K562 (cell line): ENCODE data around the gene KCP. TPM values are rescaled to one million over a fixed set of nuclear protein-coding genes. Genes with fewer than 3 reads are reported as not detected.

Experiments
- ATAC-seq: fragments of 200-7000 bp; cut with Tn5 transposase; 3 replicates; pipeline ENCODE4 v1.9.1; 2020; ENCODE audit warnings: moderate library complexity
- BruUV-seq: library from RNA; stranded (reverse); fragments of 400-500 nt; replicated peaks from 2 replicates; lab custom pipeline; 2021; lab: Mats Ljungman, UMichigan
- CTCF ChIA-PET: fragments of 300-600 bp; formaldehyde crosslinking; extraction: SDS; loops from one replicate; lab custom pipeline; 2021; ENCODE audit warnings: low intra/inter-chr PET ratio; lab: Yijun Ruan, JAX
- POLR2A ChIA-PET: fragments of 300-600, 350-650 bp; sonication (Branson Sonifier 250); formaldehyde crosslinking; extraction: SDS; loops from one replicate; lab custom pipeline; 2021; ENCODE audit warnings: antibody characterized with exemption, inconsistent platforms; lab: Yijun Ruan, JAX
- DNase-seq, 4 experiments: peaks; one replicate each; pipeline versions ENCODE4 v3.0.0 to v3.0.0-alpha.2; 2011 to 2018; ENCODE audit warnings: low spot score in 3 of 4, mixed read lengths in 3 of 4; ENCODE audit errors: extremely low read depth in 1 of 4
- FAIRE-seq: peaks from 2 replicates; lab custom pipeline; 2011; peaks lifted over from hg19 to GRCh38; lab: Jason Lieb, UNC
- H2AFZ ChIP-seq: 2 replicates; pipeline ENCODE4 v1.6.0; 2011; ENCODE audit warnings: low read depth, low read length, control low read depth, inconsistent platforms
- H3K27ac ChIP-seq: fragments of 200-600 bp; 3 replicates; pipeline ENCODE4 v1.8.0; 2011; ENCODE audit warnings: low read depth, mild to moderate bottlenecking, control low read depth, inconsistent platforms, low read length, moderate library complexity, mixed read lengths; ENCODE audit errors: extremely low read depth
- H3K27me3 ChIP-seq, 2 experiments: fragments of 300-600 bp in 1 of 2; 2 replicates in 1 of 2; 3 replicates in 1 of 2; pipeline versions ENCODE4 v1.6.0 to v1.8.0; 2011; ENCODE audit warnings: inconsistent platforms in 2 of 2, low read length in 2 of 2, mild to moderate bottlenecking in 1 of 2, mixed read lengths in 1 of 2, moderate library complexity in 1 of 2; ENCODE audit not compliant: control insufficient read depth in 2 of 2, insufficient read depth in 2 of 2
- H3K36me3 ChIP-seq: fragments of 300-600 bp; 3 replicates; pipeline ENCODE4 v1.8.0; 2011; ENCODE audit warnings: mild to moderate bottlenecking, low read length, inconsistent platforms; ENCODE audit not compliant: control insufficient read depth, insufficient read depth
- H3K4me1 ChIP-seq, 2 experiments: fragments of 200-600 bp in 1 of 2; replicated peaks in 1 of 2; 2 replicates in 1 of 2; 3 replicates in 1 of 2; pipeline versions ENCODE4 v1.5.1 to v1.8.0; 2011; ENCODE audit warnings: inconsistent platforms in 2 of 2, low read length in 2 of 2, mild to moderate bottlenecking in 1 of 2, mixed read lengths in 1 of 2, moderate library complexity in 1 of 2; ENCODE audit not compliant: control insufficient read depth in 2 of 2, insufficient read depth in 2 of 2
- H3K4me2 ChIP-seq: 2 replicates; pipeline ENCODE4 v1.6.1; 2011; ENCODE audit warnings: low read length, control low read depth, inconsistent platforms, mixed read lengths; ENCODE audit not compliant: insufficient read depth
- H3K4me3 ChIP-seq: fragments of 200-600 bp; sonication (generic), shearing (Covaris generic); 2 replicates; pipeline ENCODE4 v1.5.1; 2016; ENCODE audit warnings: control low read depth, inconsistent platforms
- H3K79me2 ChIP-seq: fragments of 200-600 bp; 3 replicates; pipeline ENCODE4 v1.8.0; 2011; ENCODE audit warnings: low read length, inconsistent platforms; ENCODE audit not compliant: control insufficient read depth, insufficient read depth
- H3K9ac ChIP-seq, 2 experiments: 2 replicates each; pipeline versions ENCODE4 v1.6.0 to v1.6.1; 2011; ENCODE audit warnings: low read depth in 2 of 2, low read length in 2 of 2, control low read depth in 1 of 2, inconsistent platforms in 1 of 2, mild to moderate bottlenecking in 1 of 2, mixed read lengths in 1 of 2; ENCODE audit not compliant: insufficient read depth in 1 of 2
- H3K9me1 ChIP-seq: one replicate; pipeline ENCODE4 v1.6.0; 2011; ENCODE audit warnings: inconsistent platforms, mild to moderate bottlenecking, low read length, moderate library complexity; ENCODE audit not compliant: control insufficient read depth, insufficient read depth
- H3K9me3 ChIP-seq: replicated peaks from 2 replicates; pipeline ENCODE4 v1.5.1; 2011; ENCODE audit warnings: low read depth, low read length, inconsistent platforms; ENCODE audit not compliant: control insufficient read depth, insufficient read depth
- H4K20me1 ChIP-seq: replicated peaks from 2 replicates; pipeline ENCODE4 v1.6.1; 2011; ENCODE audit warnings: low read length, inconsistent platforms, mixed read lengths; ENCODE audit not compliant: control insufficient read depth, insufficient read depth
- POLR2G ChIP-seq: fragments of 200-400 bp; formaldehyde crosslinking; IDR thresholded peaks from 2 replicates; pipeline ENCODE4 v1.6.1; 2017; ENCODE audit warnings: low read depth, mild to moderate bottlenecking, antibody characterized with exemption, low read length, moderate library complexity
- RBFOX2 ChIP-seq: fragments of 200-400 bp; formaldehyde crosslinking; IDR thresholded peaks from 2 replicates; pipeline ENCODE4 v1.6.1; 2017; ENCODE audit warnings: low read depth, mild to moderate bottlenecking, low read length, moderate library complexity
- SNAPC5 ChIP-seq: fragments of 250-450 bp; sonication (Bioruptor Pico); IDR thresholded peaks from 2 replicates; pipeline ENCODE4 v1.8.0; 2021; ENCODE audit warnings: moderate library complexity, mild to moderate bottlenecking, inconsistent platforms
- TOE1 ChIP-seq, 2 experiments: fragments of 450-650 bp in 1 of 2; sonication (generic) in 1 of 2; formaldehyde crosslinking in 1 of 2; IDR thresholded peaks; 2 replicates each; pipeline versions ENCODE4 v1.7.1 to v1.8.0; 2016 to 2022; ENCODE audit warnings: borderline replicate concordance in 2 of 2, mild to moderate bottlenecking in 2 of 2, antibody characterized with exemption in 1 of 2, inconsistent platforms in 1 of 2, low read depth in 1 of 2, missing genetic modification reagents in 1 of 2, moderate library complexity in 1 of 2
- ZBTB7A ChIP-seq: IDR thresholded peaks from 2 replicates; pipeline ENCODE4 v1.6.1; 2011; ENCODE audit warnings: low read depth, mild to moderate bottlenecking, low read length, moderate library complexity, borderline replicate concordance; ENCODE audit not compliant: control insufficient read depth
- WGBS: fragments of 100-300 bp; shearing (Covaris generic); methylation state at CpG from one replicate; pipeline ENCODE4 v1.1.6; 2016; ENCODE audit warnings: low coverage, mixed read lengths; ENCODE audit not compliant: insufficient coverage; ENCODE audit errors: missing lambda C conversion rate; 5-methylcytosine and 5-hydroxymethylcytosine counted together
- in situ Hi-C: fragments of 300-500 bp; cut with MboI; formaldehyde crosslinking; loops from 4 replicates; pipeline ENCODE4 v1.15.0; 2018; ENCODE audit warnings: inconsistent platforms, mixed read lengths
- intact Hi-C: fragments of 100-400 bp; cut with micrococcal nuclease; formaldehyde crosslinking; loops from 2 replicates; pipeline ENCODE4 v1.14.2; 2022
- polyA plus RNA-seq, 8 experiments: library from polyadenylated mRNA; depleted of rRNA in 4 of 8; stranded (reverse) in 5 of 8; unstranded in 3 of 8; fragments of >200 nt; fragmentation: Nextera tagmentation in 2 of 8; fragmentation: Illumina TruSeq in 1 of 8; extraction: Ambion mirVana in 2 of 8; extraction: Trizol in 1 of 8; gene quantifications; 2 replicates each; pipeline versions ENCODE4 v1.2.1 to v1.2.3, GENCODE V29; 2011 to 2014; ENCODE audit warnings: inconsistent platforms in 1 of 8, missing spikeins in 1 of 8
- total RNA-seq, 7 experiments: library from RNA; depleted of rRNA in 6 of 7; stranded (reverse); fragments of >200 nt in 6 of 7; fragmentation: Illumina TruSeq in 2 of 7; extraction: Trizol in 2 of 7; gene quantifications; 2 replicates each; pipeline versions ENCODE4 v1.2.1 to v1.2.3, GENCODE V29; 2011 to 2021; ENCODE audit warnings: low replicate concordance in 1 of 7
- TF ChIP-seq, protein P1 (sequence below): sonication (generic); formaldehyde crosslinking; IDR thresholded peaks from 2 replicates; pipeline ENCODE4 v1.8.0; 2022; ENCODE audit warnings: mild to moderate bottlenecking, missing genetic modification reagents

The KCP gene
- total and polyA plus RNA-seq, 9 of the 15 experiments (the other 6 are each of a cell fraction or from before 2014, with no cell fraction given), result 0.06 to 0.17 (median 0.12) TPM; not detected in 3

DNA sequence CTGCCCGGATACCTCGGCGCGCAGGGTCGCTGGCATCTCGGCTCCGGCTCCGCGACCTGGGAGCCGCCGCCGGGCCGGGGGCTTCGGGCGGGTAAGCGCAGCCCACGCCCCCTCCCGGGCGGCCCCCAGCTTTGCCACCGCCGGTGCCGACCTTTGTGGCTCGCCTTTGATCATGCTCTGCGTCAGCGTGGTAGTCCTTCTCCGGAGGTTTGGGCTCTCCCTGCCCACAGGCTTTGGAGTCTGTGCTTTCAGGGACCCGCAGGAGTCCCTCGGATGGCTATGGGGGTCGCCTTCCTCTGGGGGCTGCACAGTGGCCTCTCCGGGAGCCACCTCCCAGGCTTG lies 40.6 kb downstream of the KCP start:
- peaks cover 35% of the 10 kb centered on the region for H3K36me3 ChIP-seq
- DNase-seq (no peak), FAIRE-seq (no peak), ATAC-seq (no peak)
- in situ Hi-C loops, result no loop called here
- peaks cover 17% of the 10 kb centered on the region for H3K79me2 ChIP-seq
- POLR2A ChIA-PET, result interaction anchor here (0.6 kb wide), 1 partner anchor 95 kb away, joined by 3 read pairs; no protein-coding TSS in a partner anchor
- H3K27ac ChIP-seq, result no peak overlapping the region
- BruUV-seq, result no TSS peak
- H2AFZ ChIP-seq, result no peak overlapping the region
- no peak overlapping the region for H3K4me2 ChIP-seq
- CTCF ChIA-PET, result no interaction called here
- H3K9me3 ChIP-seq, result no peaks in the 10 kb centered on the region
- H3K4me3 ChIP-seq, result no peak overlapping the region
- peaks cover 0 to 38% of the 10 kb centered on the region in 2 experiments; a peak in 3 of 5 replicates for H3K4me1 ChIP-seq
- WGBS, result 89% methylated on average over 14 of the region's 30 CpGs
- no peak overlapping the region for H3K9ac ChIP-seq
- H3K27me3 ChIP-seq, result no peaks in the 10 kb centered on the region
- H4K20me1 ChIP-seq, result no peaks in the 10 kb centered on the region; the same call in 1 of the 2 replicates
- TF ChIP-seq, protein P1, sequence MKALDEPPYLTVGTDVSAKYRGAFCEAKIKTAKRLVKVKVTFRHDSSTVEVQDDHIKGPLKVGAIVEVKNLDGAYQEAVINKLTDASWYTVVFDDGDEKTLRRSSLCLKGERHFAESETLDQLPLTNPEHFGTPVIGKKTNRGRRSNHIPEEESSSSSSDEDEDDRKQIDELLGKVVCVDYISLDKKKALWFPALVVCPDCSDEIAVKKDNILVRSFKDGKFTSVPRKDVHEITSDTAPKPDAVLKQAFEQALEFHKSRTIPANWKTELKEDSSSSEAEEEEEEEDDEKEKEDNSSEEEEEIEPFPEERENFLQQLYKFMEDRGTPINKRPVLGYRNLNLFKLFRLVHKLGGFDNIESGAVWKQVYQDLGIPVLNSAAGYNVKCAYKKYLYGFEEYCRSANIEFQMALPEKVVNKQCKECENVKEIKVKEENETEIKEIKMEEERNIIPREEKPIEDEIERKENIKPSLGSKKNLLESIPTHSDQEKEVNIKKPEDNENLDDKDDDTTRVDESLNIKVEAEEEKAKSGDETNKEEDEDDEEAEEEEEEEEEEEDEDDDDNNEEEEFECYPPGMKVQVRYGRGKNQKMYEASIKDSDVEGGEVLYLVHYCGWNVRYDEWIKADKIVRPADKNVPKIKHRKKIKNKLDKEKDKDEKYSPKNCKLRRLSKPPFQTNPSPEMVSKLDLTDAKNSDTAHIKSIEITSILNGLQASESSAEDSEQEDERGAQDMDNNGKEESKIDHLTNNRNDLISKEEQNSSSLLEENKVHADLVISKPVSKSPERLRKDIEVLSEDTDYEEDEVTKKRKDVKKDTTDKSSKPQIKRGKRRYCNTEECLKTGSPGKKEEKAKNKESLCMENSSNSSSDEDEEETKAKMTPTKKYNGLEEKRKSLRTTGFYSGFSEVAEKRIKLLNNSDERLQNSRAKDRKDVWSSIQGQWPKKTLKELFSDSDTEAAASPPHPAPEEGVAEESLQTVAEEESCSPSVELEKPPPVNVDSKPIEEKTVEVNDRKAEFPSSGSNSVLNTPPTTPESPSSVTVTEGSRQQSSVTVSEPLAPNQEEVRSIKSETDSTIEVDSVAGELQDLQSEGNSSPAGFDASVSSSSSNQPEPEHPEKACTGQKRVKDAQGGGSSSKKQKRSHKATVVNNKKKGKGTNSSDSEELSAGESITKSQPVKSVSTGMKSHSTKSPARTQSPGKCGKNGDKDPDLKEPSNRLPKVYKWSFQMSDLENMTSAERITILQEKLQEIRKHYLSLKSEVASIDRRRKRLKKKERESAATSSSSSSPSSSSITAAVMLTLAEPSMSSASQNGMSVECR (CRISPR knock-in tag), result no peak
- TF ChIP-seq SNAPC5 (CRISPR knock-in tag), result no peak
- no peak for TF ChIP-seq TOE1 (IDR thresholded peaks at IDR 0.05; ENCODE audit: borderline replicate concordance)
- TF ChIP-seq TOE1 (CRISPR knock-in tag; IDR thresholded peaks at IDR 0.05; ENCODE audit: borderline replicate concordance, low read depth), result no peak
- TF ChIP-seq ZBTB7A, result 0 out of 2 replicates have a peak, but pooled peaks have one; percentile 1
- TF ChIP-seq POLR2G, result peak; percentile 11
- TF ChIP-seq RBFOX2, result 0 out of 2 replicates have a peak, but pooled peaks have one; percentile 3
- H3K9me1 ChIP-seq, result no peaks in the 10 kb centered on the region
- intact Hi-C loops, result no loop called here
